GM19395 (cell line): Measurements from ENCODE around the gene COL15A1.
"Not testable (repeated sequence)": the region's sequence is repeated elsewhere in the genome, so short reads cannot be mapped to it uniquely, and the experiment has no call there.

Source experiments
- ATAC-seq: cut with Tn5 transposase; IDR thresholded peaks from one replicate; pipeline ENCODE4 v1.9.1; 2021; ENCODE audit warnings: mild to moderate bottlenecking, moderate library complexity; ENCODE audit not compliant: unreplicated experiment

Gene COL15A1

GRCh38 chr9:99074902-99075245 lies 131.2 kb downstream of the COL15A1 start:
- ATAC-seq = no peak

- no peak for ATAC-seq
Measured at GRCh38 chr9:99075246-99075912, 131.7 kb downstream of the COL15A1 start.

- no peak for ATAC-seq
Measured at GRCh38 chr9:99076030-99076429, 132.3 kb downstream of the COL15A1 start.

- ATAC-seq = peak; percentile 74
Measured at GRCh38 chr9:99076483-99077171, 132.9 kb downstream of the COL15A1 start.

- ATAC-seq = no peak
Measured at GRCh38 chr9:99078717-99079116, 135.0 kb downstream of the COL15A1 start.

- no peak for ATAC-seq
Measured at GRCh38 chr9:99079542-99079941, 135.8 kb downstream of the COL15A1 start.

DNA sequence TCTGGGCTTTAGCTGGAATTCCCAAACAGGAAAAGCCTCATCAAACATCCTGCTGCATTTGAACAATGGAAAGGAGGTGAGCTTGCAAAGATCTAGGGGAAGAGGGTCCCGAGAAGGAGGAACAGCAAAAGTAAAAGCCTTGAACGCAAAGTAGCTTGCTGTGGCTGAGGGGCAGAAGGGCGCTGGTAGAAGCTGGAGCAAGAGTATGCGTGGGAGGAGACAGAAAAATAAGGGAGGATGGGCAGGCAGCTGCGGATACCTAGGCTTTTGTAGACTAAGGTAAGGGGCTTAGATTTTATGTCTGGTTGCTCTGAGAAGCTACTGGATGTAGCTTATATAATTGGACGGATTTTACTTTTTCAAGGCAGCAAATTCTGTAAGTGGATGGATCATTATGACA lies 139.3 kb downstream of the COL15A1 start:
- ATAC-seq = no peak

DNA sequence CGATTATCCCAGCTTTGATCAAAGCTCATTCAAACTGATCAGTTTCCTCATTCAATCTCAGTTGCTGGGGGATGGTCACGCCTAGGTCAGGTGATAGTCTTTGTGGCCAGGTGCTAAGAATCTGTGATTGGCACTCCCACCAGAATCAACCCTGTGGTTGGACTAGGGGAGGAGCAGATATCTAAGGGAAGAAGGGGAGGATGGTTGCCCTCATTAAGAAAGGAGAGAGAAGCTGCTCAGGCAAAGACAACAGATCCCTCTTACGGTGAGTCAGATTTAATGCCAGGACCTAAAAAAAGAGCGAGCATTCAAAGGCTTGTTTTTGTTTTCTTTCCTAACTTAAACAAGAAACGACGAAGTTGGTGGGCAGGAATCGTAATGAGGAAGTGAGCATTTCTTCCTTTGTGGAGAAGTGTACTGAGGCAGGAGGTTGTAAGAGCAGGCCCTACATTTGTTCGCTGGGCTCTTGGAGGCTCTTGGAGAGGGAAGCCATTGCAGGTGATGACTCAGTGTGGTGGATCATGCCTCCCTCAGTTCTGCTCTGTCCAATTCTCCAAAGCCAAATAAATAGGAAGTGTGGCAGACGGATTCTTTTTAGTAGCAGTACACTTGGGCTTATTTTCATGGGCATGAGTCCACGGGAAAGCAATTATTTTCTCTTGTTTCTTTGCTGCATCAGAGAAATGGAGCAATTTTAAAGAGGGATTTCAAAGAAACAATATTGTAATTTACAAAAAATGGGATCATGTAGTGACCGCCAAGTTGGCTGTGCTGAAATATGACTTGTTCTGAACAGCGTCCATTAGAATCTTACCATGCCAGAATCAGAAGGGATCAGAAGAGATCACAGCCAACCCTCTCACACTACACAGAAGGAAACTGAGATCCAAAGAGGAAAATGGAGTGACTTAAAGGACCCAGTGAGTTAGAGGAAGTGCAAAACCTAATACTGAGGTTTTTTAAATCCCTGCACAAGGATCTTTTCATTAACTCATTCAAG lies 142.5 kb downstream of the COL15A1 start:
- no peak for ATAC-seq

DNA sequence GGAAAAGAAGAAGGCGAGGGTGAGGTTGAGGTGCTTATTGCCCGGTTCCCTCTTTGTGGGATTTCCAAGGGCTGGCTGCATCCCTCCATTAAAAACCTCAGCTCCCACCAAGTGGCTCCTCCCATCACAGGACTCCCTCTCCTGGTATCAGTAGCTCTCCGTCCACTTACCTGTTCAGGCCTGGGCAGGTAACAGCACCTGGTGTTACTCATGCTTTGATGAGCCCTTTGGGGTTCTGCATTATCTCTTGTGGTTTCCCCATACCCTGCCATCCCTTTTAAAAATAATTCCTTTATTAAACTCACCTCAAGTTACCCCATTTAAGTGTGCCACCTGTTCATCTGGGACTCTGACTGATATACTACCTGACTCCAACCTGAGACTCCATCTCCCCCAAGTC lies 143.8 kb downstream of the COL15A1 start:
- ATAC-seq = no peak

DNA sequence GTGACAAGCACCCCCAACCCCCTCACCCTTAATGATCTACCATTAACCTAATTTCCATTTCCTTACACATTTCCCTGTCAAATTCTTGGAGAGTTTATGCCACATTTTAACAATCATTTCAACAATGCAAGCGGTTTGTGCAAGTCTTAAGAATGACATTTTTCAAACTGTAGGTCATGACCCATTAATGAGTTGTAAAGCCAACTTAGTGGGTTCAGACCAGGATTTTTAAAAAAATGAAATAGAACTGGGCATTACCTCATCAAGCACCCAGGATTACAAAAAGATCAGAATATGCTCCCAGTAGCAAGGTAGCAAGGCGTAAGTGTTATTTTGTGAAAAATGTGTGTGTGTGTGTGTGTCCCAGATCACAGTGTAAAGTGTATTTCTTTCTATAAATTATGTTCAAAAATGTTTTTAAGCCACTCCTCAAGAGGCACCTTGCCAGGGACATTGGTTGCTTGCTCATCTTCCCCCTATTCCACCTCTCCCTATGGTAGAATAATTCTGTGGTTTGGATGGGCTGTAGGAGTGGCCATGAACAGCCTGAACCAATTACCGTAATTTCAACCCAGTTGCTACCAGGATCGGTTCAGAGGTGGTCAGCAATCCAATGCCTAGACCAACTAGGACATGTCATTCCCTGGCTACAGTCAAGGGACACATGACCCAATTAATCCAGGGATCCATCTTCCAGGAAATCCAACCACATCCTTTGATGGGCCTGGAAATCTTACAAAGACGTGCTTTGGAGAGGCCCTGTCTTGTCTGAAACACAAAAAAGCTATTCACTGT lies 146.8 kb downstream of the COL15A1 start:
- ATAC-seq = no peak

GRCh38 chr9:99092643-99093491 lies 149.2 kb downstream of the COL15A1 start:
- ATAC-seq = no peak

DNA sequence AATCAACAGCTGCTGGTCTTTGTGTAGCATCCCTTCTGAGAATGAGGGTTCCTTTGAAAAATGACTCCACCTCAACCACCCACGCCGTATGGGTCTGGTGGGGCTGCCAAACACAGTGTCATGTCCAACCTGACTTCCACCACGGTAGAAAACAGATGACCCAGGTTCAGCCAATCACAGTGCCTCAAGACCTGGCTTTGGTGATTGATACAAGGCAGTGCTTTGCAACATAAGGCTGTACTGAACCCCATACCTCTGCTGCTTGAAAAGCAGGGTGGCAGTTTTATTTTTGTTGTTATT lies 149.7 kb downstream of the COL15A1 start:
- ATAC-seq = no peak

- ATAC-seq = no peak
Measured at GRCh38 chr9:99095565-99095964, 151.9 kb downstream of the COL15A1 start.

DNA sequence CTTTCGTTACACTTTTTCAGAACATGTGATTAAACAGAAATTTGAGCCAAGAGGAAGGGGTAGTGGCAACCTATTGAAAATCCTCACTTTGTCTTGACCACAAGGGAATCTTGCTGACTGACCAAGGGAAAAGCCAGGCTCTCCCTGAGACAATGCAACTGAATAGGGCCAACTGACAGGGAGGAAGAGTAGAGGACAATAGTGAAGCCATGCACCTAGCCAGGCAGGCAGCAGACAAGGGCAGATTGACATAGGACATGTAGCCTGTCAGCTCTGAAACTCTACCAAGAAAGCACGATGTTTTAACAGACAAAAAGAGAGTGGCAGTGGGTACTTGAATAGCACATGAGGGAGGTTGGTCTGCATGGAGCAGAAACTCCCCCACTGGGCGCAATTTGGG lies 152.7 kb downstream of the COL15A1 start:
- ATAC-seq = no peak

DNA sequence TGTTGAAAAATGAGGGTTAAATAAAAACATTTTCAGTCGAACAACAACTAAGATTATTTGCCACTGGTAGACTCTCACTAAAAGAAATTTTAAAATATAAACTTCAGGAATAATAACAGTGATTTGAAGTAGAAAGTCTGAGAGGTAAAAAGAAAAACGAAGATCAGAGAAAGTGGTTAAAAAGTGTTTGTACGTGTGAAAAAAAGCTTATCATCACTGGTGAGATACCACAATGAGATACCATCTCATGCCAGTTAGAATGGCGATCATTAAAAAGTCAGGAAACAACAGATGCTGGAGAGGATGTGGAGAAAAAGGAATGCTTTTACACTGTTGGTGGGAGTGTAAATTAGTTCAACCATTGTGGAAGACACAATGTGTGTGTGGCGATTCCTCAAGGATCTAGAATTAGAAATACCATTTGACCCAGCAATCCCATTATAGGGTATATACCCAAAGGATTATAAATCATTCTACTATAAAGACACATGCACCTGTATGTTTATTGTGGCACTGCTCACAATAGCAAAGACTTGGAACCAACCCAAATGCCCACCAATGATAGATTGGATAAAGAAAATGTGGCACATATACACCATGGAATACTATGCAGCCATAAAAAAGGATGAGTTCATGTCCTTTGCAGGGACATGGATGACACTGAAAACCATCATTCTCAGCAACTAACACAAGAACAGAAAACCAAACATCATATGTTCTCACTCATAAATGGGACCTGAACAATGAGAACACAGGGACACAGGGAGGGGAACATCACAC lies 156.3 kb downstream of the COL15A1 start:
- ATAC-seq = not testable (repeated sequence)

DNA sequence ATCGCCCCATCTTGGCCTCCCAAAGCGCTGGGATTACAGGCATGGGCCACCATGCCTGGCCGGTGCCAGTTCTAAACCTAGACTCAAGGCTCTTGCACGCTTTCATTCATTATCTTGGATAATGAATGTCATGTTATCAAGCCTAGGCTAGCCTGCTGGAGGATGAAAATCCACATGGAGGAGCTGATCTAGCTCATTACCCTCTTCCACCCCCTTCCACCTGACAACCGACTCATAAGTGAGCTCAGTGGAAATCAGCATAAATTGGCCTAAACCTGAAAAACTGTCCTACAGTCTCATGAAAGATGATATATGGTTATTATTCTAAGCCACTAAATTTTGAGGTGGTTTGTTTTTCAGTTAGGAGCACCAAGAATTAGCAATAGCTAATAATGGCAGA lies 157.6 kb downstream of the COL15A1 start:
- no peak for ATAC-seq

GRCh38 chr9:99101812-99102211 lies 158.1 kb downstream of the COL15A1 start:
- no peak for ATAC-seq

GRCh38 chr9:99103054-99103895 lies 159.6 kb downstream of the COL15A1 start:
- no peak for ATAC-seq
